GM18858 (cell line): ENCODE measurements around the gene GTF3A.

Source experiments
- ATAC-seq: cut with Tn5 transposase; IDR thresholded peaks from one replicate; pipeline ENCODE4 v1.9.1; 2021; ENCODE audit not compliant: unreplicated experiment

GTF3A gene

GRCh38 chr13:27404680-27405079 lies 19.7 kb upstream of the GTF3A start:
- ATAC-seq, result no peak

- ATAC-seq, result no peak
These were observed 18.8 kb upstream of the GTF3A start for GRCh38 chr13:27405546-27406134.

- no peak for ATAC-seq
These were observed 18.1 kb upstream of the GTF3A start for GRCh38 chr13:27406178-27406939.

GRCh38 chr13:27408074-27408473 lies 16.3 kb upstream of the GTF3A start:
- ATAC-seq, result no peak

- no peak for ATAC-seq
These were observed 15.4 kb upstream of the GTF3A start for GRCh38 chr13:27409013-27409412.

- ATAC-seq, result no peak
These were observed 13.1 kb upstream of the GTF3A start for GRCh38 chr13:27411341-27411740.

GRCh38 chr13:27415116-27415515 lies 9.3 kb upstream of the GTF3A start:
- no peak for ATAC-seq

- no peak for ATAC-seq
These were observed 5.1 kb upstream of the GTF3A start for GRCh38 chr13:27419328-27419727.

GRCh38 chr13:27421101-27421871 lies 3.1 kb upstream of the GTF3A start:
- no peak for ATAC-seq

GRCh38 chr13:27423333-27423732 lies 1.1 kb upstream of the GTF3A start:
- ATAC-seq, result no peak

- ATAC-seq, result no peak
These were observed 919 bp downstream of the GTF3A start for GRCh38 chr13:27425158-27425917.

GRCh38 chr13:27425918-27426630 lies 1.7 kb downstream of the GTF3A start:
- peak; percentile 61 for ATAC-seq

GRCh38 chr13:27427641-27428040 lies 3.2 kb downstream of the GTF3A start:
- ATAC-seq, result no peak

GRCh38 chr13:27428160-27428559 lies 3.7 kb downstream of the GTF3A start:
- no peak for ATAC-seq

GRCh38 chr13:27432180-27432579 lies 7.8 kb downstream of the GTF3A start:
- ATAC-seq, result no peak

- no peak for ATAC-seq
These were observed 8.3 kb downstream of the GTF3A start for GRCh38 chr13:27432611-27433210.

- ATAC-seq, result no peak
These were observed 12.7 kb downstream of the GTF3A start for GRCh38 chr13:27437126-27437525.

GRCh38 chr13:27440408-27440807 lies 16.0 kb downstream of the GTF3A start:
- ATAC-seq, result no peak

GRCh38 chr13:27442071-27442647 lies 17.7 kb downstream of the GTF3A start:
- ATAC-seq, result no peak

- no peak for ATAC-seq
These were observed 18.4 kb downstream of the GTF3A start for GRCh38 chr13:27442797-27443196.
